Measurements from ENCODE around the gene SWAP70.

SWAP70 gene

DNA sequence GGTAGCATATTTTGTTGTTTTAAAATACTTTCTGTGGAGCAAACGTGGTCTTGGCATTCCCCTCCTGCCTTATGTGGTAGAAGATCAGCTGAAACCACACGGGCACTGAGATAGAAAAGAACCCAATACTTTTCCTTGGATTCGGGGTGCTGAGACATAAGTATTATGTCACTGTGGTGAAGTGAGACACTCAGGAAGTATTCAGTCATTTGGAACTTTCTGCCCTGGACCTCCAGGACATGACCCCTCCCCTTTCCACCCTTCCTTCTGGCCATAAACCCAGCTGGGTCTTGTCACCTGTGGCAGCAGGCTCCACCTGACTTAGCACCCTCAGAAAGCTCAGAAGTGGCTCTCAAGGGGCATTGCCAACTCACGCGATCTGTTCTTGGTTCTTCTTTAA, 123.4 kb downstream of the SWAP70 start:
- no peaks in the 10 kb centered on the region for H3K4me1 ChIP-seq (ENCODE audit: control insufficient read depth, low read depth, low read length)
- no peak overlapping the region for H3K4me3 ChIP-seq (ENCODE audit: low read length)
- no peak overlapping the region for H3K27ac ChIP-seq (ENCODE audit: low read length)
- H3K9ac ChIP-seq (ENCODE audit: low read length) = no peak overlapping the region
- H3K36me3 ChIP-seq (ENCODE audit: control insufficient read depth, low read depth, low read length) = peaks cover 25% of the 10 kb centered on the region
- no peaks in the 10 kb centered on the region for H3K9me3 ChIP-seq (ENCODE audit: control insufficient read depth, low read depth, low read length)
- no peaks in the 10 kb centered on the region for H3K27me3 ChIP-seq (ENCODE audit: control insufficient read depth, insufficient read depth, low read length)

DNA sequence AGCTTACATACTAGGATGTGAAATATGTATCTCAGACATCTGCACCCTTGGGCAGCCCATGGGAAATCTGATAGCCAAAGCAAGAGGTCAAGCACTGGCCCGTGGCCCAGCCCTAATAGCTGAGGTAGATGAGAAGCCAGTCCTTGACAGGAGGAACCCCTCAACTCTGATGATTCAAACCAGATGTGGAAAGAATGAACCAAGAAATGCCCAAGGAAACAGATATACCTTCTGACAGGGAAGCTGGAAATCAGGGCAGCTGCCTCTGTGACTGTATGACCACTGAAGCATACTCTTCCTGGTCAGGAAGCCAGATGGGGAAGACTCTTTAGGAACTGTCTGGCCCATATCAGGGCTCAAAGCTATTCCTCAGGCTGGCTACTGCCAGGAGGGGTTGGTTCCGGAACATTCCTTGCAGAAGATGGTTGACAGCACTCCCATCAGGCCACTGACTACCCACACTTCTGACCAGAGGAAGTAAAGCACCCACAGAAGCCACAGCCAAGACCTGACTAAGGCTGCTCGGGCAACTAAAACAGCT, 124.2 kb downstream of the SWAP70 start:
- H3K27me3 ChIP-seq (ENCODE audit: control insufficient read depth, insufficient read depth, low read length) = no peaks in the 10 kb centered on the region
- H3K9me3 ChIP-seq (ENCODE audit: control insufficient read depth, low read depth, low read length) = no peaks in the 10 kb centered on the region
- no peak overlapping the region for H3K4me3 ChIP-seq (ENCODE audit: low read length)
- H3K9ac ChIP-seq (ENCODE audit: low read length) = no peak overlapping the region
- no peaks in the 10 kb centered on the region for H3K4me1 ChIP-seq (ENCODE audit: control insufficient read depth, low read depth, low read length)
- H3K27ac ChIP-seq (ENCODE audit: low read length) = no peak overlapping the region
- H3K36me3 ChIP-seq (ENCODE audit: control insufficient read depth, low read depth, low read length) = peaks cover 25% of the 10 kb centered on the region

DNA sequence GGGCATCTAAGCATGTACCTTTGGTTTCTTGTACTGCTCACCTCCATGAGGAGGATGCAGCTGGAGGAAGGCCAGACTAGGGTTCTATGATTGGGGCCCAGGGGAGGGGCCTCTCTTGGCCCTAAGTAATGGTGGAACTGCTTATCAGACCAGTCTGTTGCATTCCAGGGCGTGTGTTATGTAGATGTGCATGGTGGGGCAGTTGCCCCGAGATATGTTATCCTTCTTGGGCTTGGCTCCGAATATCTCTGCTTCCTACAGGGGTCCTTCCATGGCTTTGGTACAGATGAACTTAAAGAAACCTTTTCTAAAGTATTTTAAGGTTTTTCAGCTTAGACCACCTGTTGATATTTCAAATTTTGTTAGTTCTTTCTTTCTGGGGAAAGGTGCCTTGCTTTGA, 126.0 kb downstream of the SWAP70 start:
- no peak overlapping the region for H3K27ac ChIP-seq (ENCODE audit: low read length)
- no peaks in the 10 kb centered on the region for H3K27me3 ChIP-seq (ENCODE audit: control insufficient read depth, insufficient read depth, low read length)
- H3K36me3 ChIP-seq (ENCODE audit: control insufficient read depth, low read depth, low read length) = peaks cover 14% of the 10 kb centered on the region
- H3K9me3 ChIP-seq (ENCODE audit: control insufficient read depth, low read depth, low read length) = no peaks in the 10 kb centered on the region
- H3K4me3 ChIP-seq (ENCODE audit: low read length) = no peak overlapping the region
- H3K9ac ChIP-seq (ENCODE audit: low read length) = no peak overlapping the region
- H3K4me1 ChIP-seq (ENCODE audit: control insufficient read depth, low read depth, low read length) = no peaks in the 10 kb centered on the region

DNA sequence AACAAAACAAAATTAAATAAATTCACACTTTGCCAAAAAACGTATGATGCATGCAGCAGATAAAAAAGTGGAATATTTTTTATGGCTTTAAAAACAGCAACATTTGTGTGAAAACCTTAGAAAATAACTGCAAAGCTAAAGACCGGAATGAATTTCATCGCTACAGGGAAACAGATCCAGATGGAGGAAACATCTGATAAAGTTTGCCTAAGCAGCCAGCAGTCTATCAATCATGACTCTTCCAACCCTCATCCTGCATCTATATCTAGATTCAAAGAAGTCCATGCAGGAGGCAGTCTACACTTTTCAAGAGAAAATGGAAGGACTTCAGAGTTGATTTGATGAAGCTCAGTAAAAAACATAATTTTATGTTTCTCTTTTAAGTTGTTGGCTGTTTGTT, 126.8 kb downstream of the SWAP70 start:
- no peaks in the 10 kb centered on the region for H3K27me3 ChIP-seq (ENCODE audit: control insufficient read depth, insufficient read depth, low read length)
- no peak overlapping the region for H3K27ac ChIP-seq (ENCODE audit: low read length)
- H3K36me3 ChIP-seq (ENCODE audit: control insufficient read depth, low read depth, low read length) = peaks cover 10% of the 10 kb centered on the region

DNA sequence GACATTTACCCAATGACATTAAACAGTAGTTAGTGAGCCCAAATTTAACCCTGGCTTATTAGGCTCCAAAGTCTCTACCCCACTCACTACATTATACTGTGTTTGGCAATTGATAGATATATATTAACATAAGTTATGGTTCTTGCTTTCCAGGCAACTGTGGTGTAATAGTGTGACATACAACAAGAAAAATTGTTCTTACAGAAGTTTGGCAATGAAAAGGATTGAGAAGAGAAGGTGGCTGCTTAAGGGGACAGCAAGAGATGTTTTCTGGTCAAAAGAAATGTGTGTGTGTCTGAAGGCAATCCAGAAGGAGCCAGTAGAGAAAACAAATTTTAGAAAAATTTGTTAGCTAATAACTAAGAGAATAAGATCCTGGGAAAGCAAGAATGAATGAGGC, 132.4 kb downstream of the SWAP70 start:
- H3K27ac ChIP-seq (ENCODE audit: low read length) = no peak overlapping the region
- no peak overlapping the region for H3K4me3 ChIP-seq (ENCODE audit: low read length)
- no peaks in the 10 kb centered on the region for H3K27me3 ChIP-seq (ENCODE audit: control insufficient read depth, insufficient read depth, low read length)

More for the DNA sequence above, 126.8 kb downstream of the SWAP70 start:
- Histone ChIP-seq H3K4me3 (ENCODE audit: low read length) (no peak overlapping the region), H3K9me3 (ENCODE audit: control insufficient read depth, low read depth, low read length) (no peaks in the 10 kb centered on the region), H3K4me1 (ENCODE audit: control insufficient read depth, low read depth, low read length) (no peaks in the 10 kb centered on the region), H3K9ac (ENCODE audit: low read length) (no peak overlapping the region)

DNA sequence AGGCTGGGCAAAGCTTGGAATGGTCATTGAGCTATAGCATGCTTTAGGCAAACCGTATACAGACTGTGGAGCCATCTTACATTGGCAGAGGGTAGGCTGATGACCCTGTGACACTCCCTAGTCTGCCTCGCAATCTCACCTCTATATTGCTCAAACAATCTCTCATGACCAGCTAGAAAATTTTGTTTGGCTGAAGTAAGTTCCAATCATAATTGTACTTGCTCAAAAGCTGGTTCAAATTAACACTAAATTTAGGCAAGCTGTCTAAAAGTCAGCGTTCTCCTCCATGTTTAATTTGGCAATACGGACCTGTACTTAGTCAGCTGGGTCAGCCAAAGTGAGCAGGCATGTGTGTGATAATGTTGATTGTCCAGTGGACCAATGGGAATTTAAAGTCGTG, 133.0 kb downstream of the SWAP70 start:
- Histone ChIP-seq H3K27me3 (ENCODE audit: control insufficient read depth, insufficient read depth, low read length) (no peaks in the 10 kb centered on the region), H3K9me3 (ENCODE audit: control insufficient read depth, low read depth, low read length) (no peaks in the 10 kb centered on the region), H3K4me1 (ENCODE audit: control insufficient read depth, low read depth, low read length) (no peaks in the 10 kb centered on the region), H3K27ac (ENCODE audit: low read length) (no peak overlapping the region), H3K4me3 (ENCODE audit: low read length) (no peak overlapping the region), H3K36me3 (ENCODE audit: control insufficient read depth, low read depth, low read length) (no peaks in the 10 kb centered on the region), H3K9ac (ENCODE audit: low read length) (no peak overlapping the region)

More for the DNA sequence above, 132.4 kb downstream of the SWAP70 start:
- Histone ChIP-seq H3K9ac (ENCODE audit: low read length) (no peak overlapping the region), H3K9me3 (ENCODE audit: control insufficient read depth, low read depth, low read length) (no peaks in the 10 kb centered on the region), H3K36me3 (ENCODE audit: control insufficient read depth, low read depth, low read length) (no peaks in the 10 kb centered on the region), H3K4me1 (ENCODE audit: control insufficient read depth, low read depth, low read length) (no peaks in the 10 kb centered on the region)

DNA sequence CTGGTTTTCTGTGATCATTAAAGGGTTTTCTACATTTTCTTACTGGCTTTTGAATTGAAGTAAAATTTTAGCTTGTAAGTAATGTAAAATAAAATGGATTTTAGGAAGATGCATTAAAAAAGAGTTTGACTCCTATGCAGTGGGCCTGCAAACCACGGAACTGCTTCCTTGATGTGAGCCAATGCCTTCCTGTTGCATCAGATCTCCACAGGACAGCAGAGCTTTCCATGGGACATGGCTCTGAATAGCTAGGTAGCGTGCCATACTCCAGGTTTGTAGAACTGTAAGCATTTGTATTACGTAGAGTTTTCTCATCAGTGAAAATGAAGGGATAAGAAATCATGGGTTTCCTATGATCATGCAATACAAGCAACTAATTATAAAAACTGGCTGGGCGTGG, 133.4 kb downstream of the SWAP70 start:
- no peaks in the 10 kb centered on the region for H3K27me3 ChIP-seq (ENCODE audit: control insufficient read depth, insufficient read depth, low read length)
- no peak overlapping the region for H3K4me3 ChIP-seq (ENCODE audit: low read length)
- H3K36me3 ChIP-seq (ENCODE audit: control insufficient read depth, low read depth, low read length) = no peaks in the 10 kb centered on the region
- H3K9me3 ChIP-seq (ENCODE audit: control insufficient read depth, low read depth, low read length) = no peaks in the 10 kb centered on the region
- H3K9ac ChIP-seq (ENCODE audit: low read length) = no peak overlapping the region
- no peak overlapping the region for H3K27ac ChIP-seq (ENCODE audit: low read length)
- peaks cover 2% of the 10 kb centered on the region for H3K4me1 ChIP-seq (ENCODE audit: control insufficient read depth, low read depth, low read length)

DNA sequence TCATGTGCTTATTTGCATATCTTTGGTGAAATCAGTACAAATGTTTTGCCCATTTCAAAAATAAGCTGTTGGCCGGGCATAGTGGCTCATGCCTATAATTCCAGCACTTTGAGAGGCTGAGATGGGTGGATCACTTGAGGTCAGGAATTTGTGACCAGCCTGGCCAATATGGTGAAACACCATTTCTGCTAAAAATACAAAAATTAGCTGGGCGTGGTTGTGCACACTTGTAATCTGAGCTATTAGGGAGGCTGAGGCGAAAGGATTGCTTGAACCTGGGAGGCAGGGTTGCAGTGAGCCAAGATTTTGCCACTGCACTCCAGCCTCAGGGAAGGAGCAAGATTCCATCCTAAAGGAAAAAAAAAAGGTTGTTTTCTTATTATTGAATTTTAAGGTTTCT, 136.0 kb downstream of the SWAP70 start:
- H3K9me3 ChIP-seq (ENCODE audit: control insufficient read depth, low read depth, low read length) = no peaks in the 10 kb centered on the region
- H3K9ac ChIP-seq (ENCODE audit: low read length) = no peak overlapping the region
- peaks cover 18% of the 10 kb centered on the region for H3K4me1 ChIP-seq (ENCODE audit: control insufficient read depth, low read depth, low read length)
- H3K4me3 ChIP-seq (ENCODE audit: low read length) = no peak overlapping the region
- H3K27me3 ChIP-seq (ENCODE audit: control insufficient read depth, insufficient read depth, low read length) = no peaks in the 10 kb centered on the region
- H3K36me3 ChIP-seq (ENCODE audit: control insufficient read depth, low read depth, low read length) = no peaks in the 10 kb centered on the region
- no peak overlapping the region for H3K27ac ChIP-seq (ENCODE audit: low read length)

DNA sequence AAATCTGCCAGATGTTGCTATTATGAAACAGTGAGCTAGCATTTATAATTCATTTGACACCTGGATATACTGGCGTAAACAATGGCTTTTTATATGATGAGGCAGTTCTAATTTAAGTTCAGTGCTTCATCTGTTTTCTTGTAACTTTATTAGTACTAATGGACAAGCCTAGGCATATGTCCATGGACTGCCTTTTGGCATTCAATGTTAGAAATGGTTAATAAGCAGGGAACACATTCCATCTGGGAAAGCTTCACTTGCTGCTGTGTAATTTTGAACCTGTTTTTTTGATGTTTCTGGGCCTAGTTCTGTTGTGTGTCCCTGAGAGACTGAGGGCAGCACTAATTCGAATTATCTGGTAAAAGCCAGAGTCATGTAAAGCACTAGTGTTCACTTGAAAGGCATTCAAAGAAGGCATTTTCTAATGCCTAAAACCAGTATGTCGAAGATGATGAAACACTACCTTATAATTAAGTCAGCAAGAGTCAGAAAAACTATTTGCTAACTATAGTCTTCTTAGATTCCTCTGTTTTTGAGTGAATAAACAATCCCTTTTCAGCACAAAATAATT, 138.5 kb downstream of the SWAP70 start:
- Histone ChIP-seq H3K4me3 (ENCODE audit: low read length) (no peak overlapping the region), H3K27ac (ENCODE audit: low read length) (peak overlapping the region; percentile 58), H3K4me1 (ENCODE audit: control insufficient read depth, low read depth, low read length) (peaks cover 18% of the 10 kb centered on the region), H3K27me3 (ENCODE audit: control insufficient read depth, insufficient read depth, low read length) (no peaks in the 10 kb centered on the region), H3K36me3 (ENCODE audit: control insufficient read depth, low read depth, low read length) (peaks cover under 1% of the 10 kb centered on the region), H3K9me3 (ENCODE audit: control insufficient read depth, low read depth, low read length) (no peaks in the 10 kb centered on the region), H3K9ac (ENCODE audit: low read length) (peak overlapping the region; percentile 33)
